Vagina (tissue), 2 donors: Measurements from ENCODE around the gene SORCS2.

Experiments used
- POLR2AphosphoS5 ChIP-seq, 2 donors: sonication (generic); formaldehyde crosslinking; IDR thresholded peaks; one replicate each; pipeline ENCODE4 v1.9.0; 2017; ENCODE audit warnings: antibody characterized with exemption in 2 of 2, mild to moderate bottlenecking in 2 of 2, low read depth in 1 of 2; ENCODE audit not compliant: insufficient read depth in 1 of 2
- TF ChIP-seq, protein P1 (sequence below), 3 experiments: fragments of 450-650 bp in 2 of 3; fragments of 200-600 bp in 1 of 3; sonication (generic) in 1 of 3; IDR thresholded peaks; one replicate each; pipeline ENCODE4 v1.5.1; 2017 to 2019; ENCODE audit warnings: antibody characterized with exemption in 3 of 3, mild to moderate bottlenecking in 2 of 3, moderate library complexity in 2 of 3

DNA sequence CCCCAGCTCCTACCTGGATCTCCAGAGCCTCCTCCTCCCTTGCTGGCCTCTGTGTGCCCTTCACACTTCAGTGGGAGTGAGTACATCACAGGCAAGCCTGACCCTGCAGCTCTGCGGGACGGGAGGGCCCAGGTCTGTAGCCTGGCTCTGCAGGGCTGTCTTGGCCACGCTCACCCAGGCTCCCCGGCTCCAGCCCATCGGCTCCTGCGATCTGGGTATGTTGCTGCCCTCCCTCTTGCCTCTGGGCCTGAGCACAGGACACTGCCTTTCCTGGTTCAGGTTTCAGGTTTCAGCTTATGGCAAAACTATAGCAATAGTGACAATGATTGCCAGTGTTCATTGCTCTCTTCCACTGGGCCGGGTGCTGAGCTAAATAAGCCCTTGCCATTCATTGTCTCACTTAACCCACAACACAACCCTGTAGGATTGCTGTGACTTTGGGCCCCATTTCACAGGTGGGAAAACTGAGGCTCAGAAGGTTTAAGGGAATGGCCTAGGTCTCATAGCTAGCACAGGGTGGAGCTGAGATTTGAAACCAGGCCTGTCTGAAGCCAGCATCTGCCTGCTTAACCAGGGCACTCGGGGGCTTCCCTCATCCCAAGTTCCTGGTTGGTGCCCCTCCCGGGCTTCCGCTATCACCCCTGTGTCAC, 44.6 kb upstream of the SORCS2 start:
- TF ChIP-seq POLR2AphosphoS5 (IDR thresholded peaks at IDR 0.05; ENCODE audit: insufficient read depth in 1 of 2, low read depth in 1 of 2), result no peak
- TF ChIP-seq, protein P1, sequence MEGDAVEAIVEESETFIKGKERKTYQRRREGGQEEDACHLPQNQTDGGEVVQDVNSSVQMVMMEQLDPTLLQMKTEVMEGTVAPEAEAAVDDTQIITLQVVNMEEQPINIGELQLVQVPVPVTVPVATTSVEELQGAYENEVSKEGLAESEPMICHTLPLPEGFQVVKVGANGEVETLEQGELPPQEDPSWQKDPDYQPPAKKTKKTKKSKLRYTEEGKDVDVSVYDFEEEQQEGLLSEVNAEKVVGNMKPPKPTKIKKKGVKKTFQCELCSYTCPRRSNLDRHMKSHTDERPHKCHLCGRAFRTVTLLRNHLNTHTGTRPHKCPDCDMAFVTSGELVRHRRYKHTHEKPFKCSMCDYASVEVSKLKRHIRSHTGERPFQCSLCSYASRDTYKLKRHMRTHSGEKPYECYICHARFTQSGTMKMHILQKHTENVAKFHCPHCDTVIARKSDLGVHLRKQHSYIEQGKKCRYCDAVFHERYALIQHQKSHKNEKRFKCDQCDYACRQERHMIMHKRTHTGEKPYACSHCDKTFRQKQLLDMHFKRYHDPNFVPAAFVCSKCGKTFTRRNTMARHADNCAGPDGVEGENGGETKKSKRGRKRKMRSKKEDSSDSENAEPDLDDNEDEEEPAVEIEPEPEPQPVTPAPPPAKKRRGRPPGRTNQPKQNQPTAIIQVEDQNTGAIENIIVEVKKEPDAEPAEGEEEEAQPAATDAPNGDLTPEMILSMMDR (IDR thresholded peaks at IDR 0.05), result no peak
